GM12878 (cell line): Measurements from ENCODE around the gene AGRN. TPM values are rescaled to one million over a fixed set of nuclear protein-coding genes. Genes with fewer than 3 reads are reported as not detected.

ENCODE experiments used
- ATAC-seq: fragments of 200-7000 bp; cut with Tn5 transposase; 3 replicates; pipeline ENCODE4 v1.9.1; 2020; ENCODE audit warnings: mild to moderate bottlenecking, moderate library complexity
- BruUV-seq: library from RNA; stranded (reverse); fragments of 400-500 nt; replicated peaks from 2 replicates; lab custom pipeline; 2021; lab: Mats Ljungman, UMichigan
- CTCF ChIA-PET: fragments of 300-600 bp; sonication (Branson Sonifier 250); formaldehyde crosslinking; extraction: SDS; loops from one replicate; lab custom pipeline; 2021; ENCODE audit warnings: inconsistent platforms; lab: Yijun Ruan, JAX
- POLR2A ChIA-PET: fragments of 350-600 bp; formaldehyde crosslinking; extraction: SDS; loops from one replicate; lab custom pipeline; 2021; ENCODE audit warnings: inconsistent platforms; lab: Charles Lee
- RAD21 ChIA-PET: fragments of 300-600 bp; sonication (Branson Sonifier 250); formaldehyde crosslinking; loops from one replicate; lab custom pipeline; 2023; ENCODE audit warnings: antibody characterized with exemption; ENCODE audit not compliant: unreplicated experiment; lab: Charles Lee
- SMC1A ChIA-PET: fragments of 300-600 bp; sonication (Branson Sonifier 250); formaldehyde crosslinking; loops from one replicate; lab custom pipeline; 2023; ENCODE audit not compliant: unreplicated experiment, uncharacterized antibody; lab: Charles Lee
- DNase-seq: peaks from one replicate; pipeline ENCODE4 v3.0.0-alpha.2; 2011; ENCODE audit warnings: low read depth, low spot score
- FAIRE-seq: peaks from 3 replicates; lab custom pipeline; 2011; peaks lifted over from hg19 to GRCh38; lab: Jason Lieb, UNC
- H2AFZ ChIP-seq: 2 replicates; pipeline ENCODE4 v1.6.0; 2011; ENCODE audit warnings: low read depth, low read length, control low read depth; ENCODE audit not compliant: control insufficient read depth
- H3K27ac ChIP-seq: 2 replicates; pipeline ENCODE4 v1.5.1; 2011; ENCODE audit warnings: control low read depth; ENCODE audit not compliant: control insufficient read depth, insufficient read depth
- H3K27me3 ChIP-seq, 2 experiments: replicated peaks in 1 of 2; 2 replicates each; pipeline versions ENCODE4 v1.6.0 to v1.6.1; 2011; ENCODE audit warnings: low read length in 1 of 2; ENCODE audit not compliant: control insufficient read depth in 2 of 2, insufficient read depth in 2 of 2
- H3K36me3 ChIP-seq, 2 experiments: 2 replicates each; pipeline ENCODE4 v1.5.1; 2011; ENCODE audit warnings: low read length in 1 of 2; ENCODE audit not compliant: control insufficient read depth in 2 of 2, insufficient read depth in 2 of 2
- H3K4me1 ChIP-seq: 2 replicates; pipeline ENCODE4 v1.6.1; 2011; ENCODE audit warnings: mild to moderate bottlenecking, low read length, moderate library complexity, mixed read lengths; ENCODE audit not compliant: control insufficient read depth, insufficient read depth
- H3K4me2 ChIP-seq: 2 replicates; pipeline ENCODE4 v1.6.0; 2011; ENCODE audit warnings: control low read depth; ENCODE audit not compliant: control insufficient read depth, insufficient read depth
- H3K4me3 ChIP-seq: fragments of 200-600 bp; sonication (generic); 2 replicates; pipeline ENCODE4 v1.5.1; 2016
- H3K79me2 ChIP-seq: 2 replicates; pipeline ENCODE4 v1.6.0; 2011; ENCODE audit warnings: low read length; ENCODE audit not compliant: control insufficient read depth, insufficient read depth
- H3K9ac ChIP-seq: 2 replicates; pipeline ENCODE4 v1.8.0; 2011; ENCODE audit warnings: low read length, control low read depth, mixed read lengths; ENCODE audit not compliant: control insufficient read depth, insufficient read depth
- H3K9me3 ChIP-seq: replicated peaks from 3 replicates; pipeline ENCODE4 v1.5.1; 2011; ENCODE audit warnings: mild to moderate bottlenecking, low read length; ENCODE audit not compliant: control insufficient read depth, insufficient read depth
- H4K20me1 ChIP-seq: 2 replicates; pipeline ENCODE4 v1.6.0; 2011; ENCODE audit not compliant: control insufficient read depth, insufficient read depth
- BACH1 ChIP-seq: fragments of 450-650 bp; IDR thresholded peaks from 2 replicates; pipeline ENCODE4 v1.6.1; 2017; ENCODE audit warnings: mild to moderate bottlenecking, borderline replicate concordance
- CEBPZ ChIP-seq: fragments of 150-350 bp; IDR thresholded peaks from 2 replicates; pipeline ENCODE4 v1.6.1; 2016; ENCODE audit warnings: low read depth, low read length
- CHD1 ChIP-seq: IDR thresholded peaks from 2 replicates; pipeline ENCODE4 v1.6.1; 2012; ENCODE audit warnings: low read depth, low read length, improper control_type of control experiment
- DPF2 ChIP-seq: fragments of 450-650 bp; IDR thresholded peaks from 2 replicates; pipeline ENCODE4 v1.6.1; 2017; ENCODE audit warnings: mild to moderate bottlenecking
- EGR1 ChIP-seq, 2 experiments: IDR thresholded peaks; 1 replicate in 1 of 2; 2 replicates in 1 of 2; pipeline ENCODE4 v1.6.1; 2011 to 2012; ENCODE audit warnings: low read depth in 2 of 2, low read length in 2 of 2, borderline replicate concordance in 1 of 2, mild to moderate bottlenecking in 1 of 2, moderate library complexity in 1 of 2
- FOS ChIP-seq: IDR thresholded peaks from 3 replicates; pipeline ENCODE4 v1.6.1; 2011; ENCODE audit warnings: borderline replicate concordance; ENCODE audit not compliant: insufficient read length; ENCODE audit errors: extremely low read depth
- GATAD2B ChIP-seq: fragments of 450-650 bp; conservative IDR thresholded peaks from 2 replicates; pipeline ENCODE4 v1.6.1; 2017; ENCODE audit warnings: low read depth, mild to moderate bottlenecking, moderate library complexity
- NFYB ChIP-seq: IDR thresholded peaks from 2 replicates; pipeline ENCODE4 v1.6.1; 2011; ENCODE audit warnings: low read depth, mild to moderate bottlenecking, low read length, improper control_type of control experiment, moderate library complexity; ENCODE audit not compliant: insufficient read depth
- NR2C2 ChIP-seq: IDR thresholded peaks from 2 replicates; pipeline ENCODE4 v1.6.1; 2011; ENCODE audit warnings: borderline replicate concordance, low read depth; ENCODE audit not compliant: control insufficient read depth, insufficient read length
- STAT1 ChIP-seq: fragments of 450-650 bp; conservative IDR thresholded peaks from 2 replicates; pipeline ENCODE4 v1.6.1; 2014; ENCODE audit warnings: antibody characterized with exemption, mild to moderate bottlenecking
- ZNF622 ChIP-seq: fragments of 450-650 bp; IDR thresholded peaks from 2 replicates; pipeline ENCODE4 v1.6.1; 2017; ENCODE audit warnings: mild to moderate bottlenecking, inconsistent platforms
- ZNF687 ChIP-seq: fragments of 450-650 bp; IDR thresholded peaks from 2 replicates; pipeline ENCODE4 v1.6.1; 2017; ENCODE audit warnings: mild to moderate bottlenecking, moderate library complexity
- WGBS: methylation state at CpG from one replicate; pipeline ENCODE4 v1.1.6; 2016; ENCODE audit warnings: low lambda C conversion rate; ENCODE audit not compliant: insufficient replicate concordance, insufficient coverage; ENCODE audit errors: missing lambda C conversion rate; 5-methylcytosine and 5-hydroxymethylcytosine counted together
- in situ Hi-C: fragments of 300-500 bp; cut with MboI; formaldehyde crosslinking; loops from 9 replicates; pipeline ENCODE4 v1.14.3; 2018; ENCODE audit warnings: mixed read lengths
- intact Hi-C: fragments of 100-400 bp; cut with micrococcal nuclease; formaldehyde crosslinking; loops from one replicate; pipeline ENCODE4 v1.14.2; 2022; ENCODE audit not compliant: unreplicated experiment
- polyA plus RNA-seq, 11 experiments: library from polyadenylated mRNA; depleted of rRNA in 4 of 11; unstranded in 6 of 11; stranded (reverse) in 5 of 11; fragments of >200 nt; fragmentation: Nextera tagmentation in 4 of 11; fragmentation: Illumina TruSeq in 1 of 11; extraction: Ambion mirVana in 4 of 11; extraction: Trizol in 1 of 11; gene quantifications; 1 replicate in 1 of 11; 2 replicates in 10 of 11; pipeline versions ENCODE4 v1.2.1 to v1.2.3, GENCODE V29; 2011 to 2016; ENCODE audit warnings: inconsistent platforms in 2 of 11, missing spikeins in 2 of 11, low read depth in 1 of 11
- total RNA-seq, 4 experiments: library from RNA; depleted of rRNA in 3 of 4; stranded (reverse); fragments of >200 nt in 3 of 4; fragmentation: Illumina TruSeq in 1 of 4; extraction: Trizol in 1 of 4; gene quantifications; 2 replicates each; pipeline versions ENCODE4 v1.2.1 to v1.2.3, GENCODE V29; 2013 to 2021

Gene AGRN
- total and polyA plus RNA-seq, 10 of the 15 experiments (the other 5 are each of a cell fraction or from before 2014, with no cell fraction given) = 0.02 to 41.8 (median 4.1) TPM

- no peak for TF ChIP-seq NR2C2
- TF ChIP-seq CEBPZ = no peak
- TF ChIP-seq GATAD2B = 0 out of 2 replicates have a peak, but pooled peaks have one; percentile 8
Observed at GRCh38 chr1:1019122-1019999, 559 bp upstream of the AGRN start (continued).

- Histone ChIP-seq H3K27ac (no peak overlapping the region; the same call in 1 of the 2 replicates), H2AFZ (no peak overlapping the region), H4K20me1 (no peaks in the 10 kb centered on the region), H3K9me3 (no peaks in the 10 kb centered on the region), H3K79me2 (peaks cover 2% of the 10 kb centered on the region), H3K4me3 (peak overlapping the region; percentile 70)
- intact Hi-C loops = no loop called here
- no peak for DNase-seq
- SMC1A ChIA-PET = no interaction called here
- CTCF ChIA-PET = interaction anchor here (1.0 to 2.4 kb wide), 3 partner anchors 12 to 37 kb away, joined by 3 to 17 read pairs (median 9); no protein-coding TSS in a partner anchor
- no peak for TF ChIP-seq CHD1
- TF ChIP-seq FOS = no peak
- TF ChIP-seq ZNF622 = no peak
- TF ChIP-seq EGR1 (IDR thresholded peaks at IDR 0.05; ENCODE audit: borderline replicate concordance in 1 of 2, low read depth in 2 of 2, low read length in 2 of 2) = peak in 1 of 2 experiments; percentile 61; a peak in 1 of 3 replicates
- TF ChIP-seq ZNF687 = 0 out of 2 replicates have a peak, but pooled peaks have one; percentile 4
- no peak for TF ChIP-seq STAT1
- TF ChIP-seq DPF2 = peak; percentile 45; the same call in 1 of the 2 replicates
- TF ChIP-seq BACH1 = 0 out of 2 replicates have a peak, but pooled peaks have one; percentile 7
- no peak for TF ChIP-seq NFYB
- TF ChIP-seq, all 136 proteins: peak for 4
- no TSS peak for BruUV-seq
- Histone ChIP-seq H3K36me3 (no peaks in the 10 kb centered on the region), H3K9ac (peak overlapping the region; percentile 60; the same call in 1 of the 2 replicates), H3K4me2 (peak overlapping the region; percentile 77), H3K4me1 (peaks cover 7% of the 10 kb centered on the region), H3K27me3 (no peaks in the 10 kb centered on the region)
- ChIA-PET POLR2A (interaction anchor here (1.2 kb wide), 1 partner anchor 16 kb away, joined by 3 read pairs; no protein-coding TSS in a partner anchor), RAD21 (interaction anchor here (0.9 to 1.5 kb wide), 4 partner anchors 11 to 44 kb away, joined by 3 to 10 read pairs (median 5); no protein-coding TSS in a partner anchor)
- FAIRE-seq (no peak), ATAC-seq (peak; percentile 45)
- WGBS = under 1% methylated on average over 19 of the region's 59 CpGs
- in situ Hi-C loops = loop anchor here (5.0 kb wide), 1 partner anchor 42 kb away; no protein-coding TSS in a partner anchor
Observed at GRCh38 chr1:1020415-1021009, 592 bp downstream of the AGRN start.
